GM21423 (cell line): Measurements from ENCODE around the gene NRXN2.

Experiments used
- ATAC-seq: cut with Tn5 transposase; IDR thresholded peaks from one replicate; pipeline ENCODE4 v1.9.1; 2021; ENCODE audit warnings: mild to moderate bottlenecking, moderate library complexity; ENCODE audit not compliant: unreplicated experiment

Gene NRXN2

DNA sequence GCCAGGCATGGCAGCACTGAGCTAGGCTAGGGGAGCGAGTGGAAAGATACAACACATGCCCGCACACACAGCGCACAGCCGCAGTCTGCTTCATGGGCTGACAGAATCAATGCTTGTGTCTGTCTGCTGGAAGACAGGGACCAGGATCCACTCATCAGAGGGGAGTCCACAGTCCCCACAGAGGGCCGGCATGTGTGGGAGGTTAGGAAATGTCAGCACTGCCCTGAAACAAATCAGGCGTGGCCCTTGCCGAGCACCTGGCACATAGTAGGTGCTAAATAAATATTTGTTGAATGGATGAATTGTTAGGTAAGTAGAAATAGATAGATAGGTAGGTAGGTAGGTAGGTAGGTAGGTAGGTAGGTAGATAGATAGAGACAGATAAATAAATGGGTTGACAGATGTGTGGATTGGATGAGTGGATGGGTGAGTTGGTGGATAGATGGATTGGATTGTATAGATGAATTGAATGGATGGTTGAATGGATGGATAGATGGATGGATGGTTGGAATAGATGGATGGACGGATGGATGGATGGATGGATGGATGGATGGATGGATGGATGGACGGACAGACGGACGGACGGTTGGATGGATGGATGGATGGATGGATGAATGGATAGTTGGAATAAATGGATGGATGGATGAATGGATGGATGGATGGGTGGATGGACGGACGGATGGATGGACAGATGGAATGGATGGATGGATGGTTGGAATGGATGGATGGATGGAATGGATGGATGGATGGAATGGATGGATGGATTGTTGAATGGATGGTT is 128.6 kb downstream of the NRXN2 start:
- no peak for ATAC-seq

DNA sequence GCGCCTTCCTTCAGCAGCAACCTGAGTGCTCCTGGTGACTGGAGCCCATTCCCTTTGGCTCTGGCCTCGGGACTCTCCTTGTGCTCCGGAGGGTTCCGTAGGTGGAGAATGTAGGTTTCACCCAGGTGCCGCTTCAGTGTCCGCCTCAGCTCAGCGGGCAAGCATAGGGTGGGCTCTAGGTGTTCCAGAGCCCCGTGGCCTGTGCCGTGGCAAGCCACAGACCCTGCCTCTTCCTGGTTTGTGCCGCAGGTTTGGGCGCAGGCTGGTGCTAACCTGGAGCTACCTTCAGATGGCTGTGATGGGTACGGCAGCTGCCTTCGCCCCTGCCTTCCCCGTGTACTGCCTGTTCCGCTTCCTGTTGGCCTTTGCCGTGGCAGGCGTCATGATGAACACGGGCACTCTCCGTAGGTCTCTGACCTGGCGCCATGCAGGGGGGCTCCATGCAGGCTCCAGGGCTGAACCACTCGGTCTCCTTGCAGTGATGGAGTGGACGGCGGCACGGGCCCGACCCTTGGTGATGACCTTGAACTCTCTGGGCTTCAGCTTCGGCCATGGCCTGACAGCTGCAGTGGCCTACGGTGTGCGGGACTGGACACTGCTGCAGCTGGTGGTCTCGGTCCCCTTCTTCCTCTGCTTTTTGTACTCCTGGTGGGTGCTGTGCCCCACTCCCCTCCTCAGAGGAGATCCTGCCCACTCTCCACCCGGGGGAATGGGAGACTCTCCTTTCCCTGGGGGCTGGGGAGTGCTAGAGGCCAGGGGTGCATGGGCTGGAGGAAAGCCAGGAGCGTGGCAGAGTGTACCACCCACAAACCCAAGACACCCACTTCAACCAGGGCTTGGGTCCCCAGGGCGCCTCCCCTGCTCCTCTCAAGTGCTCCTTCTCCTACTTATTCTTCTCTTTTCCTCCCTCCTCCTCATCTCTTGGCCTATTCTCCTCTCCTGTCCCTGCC is 129.6 kb downstream of the NRXN2 start:
- no peak for ATAC-seq

DNA sequence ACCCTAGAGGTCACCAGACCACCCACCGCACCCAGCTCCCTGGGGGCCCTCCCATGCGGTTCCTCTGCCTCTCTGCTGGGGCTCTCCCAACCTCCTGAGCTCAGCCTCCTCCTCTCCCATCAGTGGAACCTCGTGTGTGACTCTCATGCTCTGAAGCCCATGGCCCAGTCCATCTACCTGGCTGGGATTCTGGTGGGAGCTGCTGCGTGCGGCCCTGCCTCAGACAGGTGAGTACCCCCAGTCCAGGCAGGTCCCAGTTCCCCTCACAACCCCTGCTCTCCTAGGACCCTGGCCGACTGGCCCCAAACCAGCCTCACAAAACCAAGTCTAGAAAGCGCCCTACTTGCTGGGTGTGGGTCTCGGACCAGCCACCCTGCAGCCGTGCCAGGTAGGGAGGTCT is 130.3 kb downstream of the NRXN2 start:
- ATAC-seq: no peak

DNA sequence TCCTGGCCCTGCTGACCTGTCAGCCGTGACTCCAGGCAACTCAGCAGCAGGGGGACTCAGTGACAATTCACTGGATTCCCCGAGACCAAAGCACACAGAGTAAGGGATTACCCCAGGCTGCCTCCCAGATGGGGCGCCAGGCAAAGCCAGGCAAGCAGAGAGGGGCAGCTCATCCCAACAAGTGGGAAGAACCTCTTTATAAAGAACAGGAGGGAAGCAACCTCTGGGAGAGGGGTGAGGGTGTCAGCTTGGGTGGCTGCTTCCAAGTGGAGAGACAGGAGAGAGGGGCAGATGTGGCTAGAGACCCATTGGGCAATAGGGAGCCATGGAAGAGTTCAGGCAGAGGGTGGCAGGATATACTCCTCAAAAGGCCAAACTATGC is 130.8 kb downstream of the NRXN2 start:
- no peak for ATAC-seq

DNA sequence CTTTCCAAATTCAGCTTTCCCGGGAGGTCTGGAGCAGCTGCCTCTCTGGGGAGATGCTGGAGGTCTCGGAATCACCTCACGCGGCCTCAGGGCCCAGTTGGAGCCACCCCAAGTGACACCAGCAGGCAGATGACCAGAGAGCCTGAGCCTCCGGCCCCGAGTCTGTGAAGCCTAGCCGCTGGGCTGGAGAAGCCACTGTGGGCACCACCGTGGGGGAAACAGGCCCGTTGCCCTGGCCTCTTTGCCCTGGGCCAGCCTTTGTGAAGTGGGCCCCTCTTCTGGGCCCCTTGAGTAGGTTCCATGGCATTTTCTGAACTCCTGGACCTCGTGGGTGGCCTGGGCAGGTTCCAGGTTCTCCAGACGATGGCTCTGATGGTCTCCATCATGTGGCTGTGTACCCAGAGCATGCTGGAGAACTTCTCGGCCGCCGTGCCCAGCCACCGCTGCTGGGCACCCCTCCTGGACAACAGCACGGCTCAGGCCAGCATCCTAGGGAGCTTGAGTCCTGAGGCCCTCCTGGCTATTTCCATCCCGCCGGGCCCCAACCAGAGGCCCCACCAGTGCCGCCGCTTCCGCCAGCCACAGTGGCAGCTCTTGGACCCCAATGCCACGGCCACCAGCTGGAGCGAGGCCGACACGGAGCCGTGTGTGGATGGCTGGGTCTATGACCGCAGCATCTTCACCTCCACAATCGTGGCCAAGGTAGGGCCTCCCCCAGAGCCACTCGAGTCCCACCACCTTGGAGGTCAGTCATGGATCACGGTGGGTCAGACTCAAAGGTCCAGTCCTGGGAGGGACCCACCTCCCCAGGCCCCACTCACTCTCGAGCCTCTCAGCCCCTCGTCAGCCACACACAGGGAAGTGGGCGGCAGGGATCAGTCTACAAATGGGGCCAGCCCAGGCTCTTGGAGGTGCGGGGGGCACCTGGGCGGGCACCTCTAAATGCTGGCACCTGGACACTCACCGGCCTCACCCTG is 131.5 kb downstream of the NRXN2 start:
- ATAC-seq: no peak

DNA sequence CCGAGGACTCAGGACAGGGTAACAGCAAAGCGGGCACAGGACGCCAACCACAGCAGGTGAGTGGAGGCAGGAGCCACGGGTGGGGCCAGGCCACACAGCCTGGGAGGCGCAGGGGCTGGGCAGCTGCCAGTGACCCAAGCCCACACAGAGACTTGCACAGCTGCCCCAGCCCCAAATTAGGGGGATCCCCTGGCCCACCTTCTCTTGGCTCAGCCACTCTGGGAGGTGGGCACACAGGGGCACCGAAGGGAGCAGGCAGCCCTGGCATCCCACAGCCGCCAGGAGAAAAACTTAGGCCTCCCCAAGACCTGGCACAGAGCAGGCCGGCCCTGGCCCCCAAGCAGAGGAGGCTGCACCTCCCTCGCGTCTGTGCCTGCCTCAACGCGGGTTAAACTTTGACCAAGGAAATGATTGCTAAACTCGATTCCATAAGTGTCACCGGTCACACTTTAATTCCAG is 132.2 kb downstream of the NRXN2 start, which contains the start of gene SLC22A12:
Gene SLC22A12, plus strand, starts transcription at position 458 of the 459 bp plus-strand sequence. CDS start 337 bp downstream, outside the sequence.
- no peak for ATAC-seq

DNA sequence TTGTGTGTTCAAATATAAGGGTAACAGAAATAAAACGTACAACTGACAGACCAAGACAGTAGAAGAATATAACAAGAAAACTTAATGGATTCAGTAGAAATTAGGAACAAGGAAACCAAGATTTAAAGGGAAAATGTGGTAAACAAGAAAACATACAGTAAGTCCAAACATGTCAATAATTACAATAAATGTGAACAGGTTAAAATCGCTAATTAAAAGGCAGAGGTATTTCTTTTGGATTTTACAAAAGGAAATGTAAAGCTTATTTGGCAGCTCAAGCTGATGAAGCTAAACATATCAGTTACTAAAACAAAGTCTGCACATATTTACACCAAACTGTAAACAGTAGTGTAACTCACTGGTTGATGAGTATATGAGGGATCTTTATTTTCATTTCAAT is 134.3 kb downstream of the NRXN2 start:
- ATAC-seq: no peak

DNA sequence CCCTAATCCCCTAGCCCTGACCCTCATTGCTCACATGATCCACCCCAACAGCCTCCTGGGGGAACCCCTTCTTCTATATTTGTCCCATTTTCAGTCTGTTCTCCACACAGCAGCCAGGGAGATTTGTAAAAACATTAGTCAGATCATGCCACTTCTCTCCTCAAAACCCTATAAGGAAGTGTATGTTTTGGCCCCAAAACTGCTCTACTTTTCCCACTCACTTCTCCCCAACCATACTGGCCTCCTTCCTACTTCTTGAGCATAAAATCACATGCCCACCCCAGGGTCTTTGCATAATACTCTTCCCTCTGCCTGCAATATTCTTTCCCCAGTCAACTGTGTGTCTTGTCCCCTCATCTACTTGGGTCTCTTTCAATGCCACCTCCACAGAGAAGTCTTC is 136.6 kb downstream of the NRXN2 start:
- ATAC-seq: no peak

DNA sequence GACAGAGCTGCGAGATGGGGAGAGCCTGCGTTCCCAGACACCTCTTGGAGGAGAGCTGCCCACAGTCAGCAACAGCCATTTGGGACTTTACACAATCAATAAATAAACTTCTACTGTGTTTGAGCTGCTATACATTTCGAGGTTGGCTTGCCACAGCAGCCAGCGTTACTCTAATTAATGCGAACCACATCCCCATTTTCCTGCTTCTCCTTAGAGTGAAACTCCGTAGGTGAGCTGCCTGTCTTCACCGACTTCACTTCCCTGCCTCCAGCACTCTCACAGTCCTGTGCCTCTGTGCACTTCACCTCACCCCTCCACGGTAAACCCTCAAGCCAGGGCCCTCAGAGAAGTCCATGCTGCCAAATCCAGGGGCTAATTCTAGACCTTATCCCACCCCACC is 137.8 kb downstream of the NRXN2 start:
- no peak for ATAC-seq

DNA sequence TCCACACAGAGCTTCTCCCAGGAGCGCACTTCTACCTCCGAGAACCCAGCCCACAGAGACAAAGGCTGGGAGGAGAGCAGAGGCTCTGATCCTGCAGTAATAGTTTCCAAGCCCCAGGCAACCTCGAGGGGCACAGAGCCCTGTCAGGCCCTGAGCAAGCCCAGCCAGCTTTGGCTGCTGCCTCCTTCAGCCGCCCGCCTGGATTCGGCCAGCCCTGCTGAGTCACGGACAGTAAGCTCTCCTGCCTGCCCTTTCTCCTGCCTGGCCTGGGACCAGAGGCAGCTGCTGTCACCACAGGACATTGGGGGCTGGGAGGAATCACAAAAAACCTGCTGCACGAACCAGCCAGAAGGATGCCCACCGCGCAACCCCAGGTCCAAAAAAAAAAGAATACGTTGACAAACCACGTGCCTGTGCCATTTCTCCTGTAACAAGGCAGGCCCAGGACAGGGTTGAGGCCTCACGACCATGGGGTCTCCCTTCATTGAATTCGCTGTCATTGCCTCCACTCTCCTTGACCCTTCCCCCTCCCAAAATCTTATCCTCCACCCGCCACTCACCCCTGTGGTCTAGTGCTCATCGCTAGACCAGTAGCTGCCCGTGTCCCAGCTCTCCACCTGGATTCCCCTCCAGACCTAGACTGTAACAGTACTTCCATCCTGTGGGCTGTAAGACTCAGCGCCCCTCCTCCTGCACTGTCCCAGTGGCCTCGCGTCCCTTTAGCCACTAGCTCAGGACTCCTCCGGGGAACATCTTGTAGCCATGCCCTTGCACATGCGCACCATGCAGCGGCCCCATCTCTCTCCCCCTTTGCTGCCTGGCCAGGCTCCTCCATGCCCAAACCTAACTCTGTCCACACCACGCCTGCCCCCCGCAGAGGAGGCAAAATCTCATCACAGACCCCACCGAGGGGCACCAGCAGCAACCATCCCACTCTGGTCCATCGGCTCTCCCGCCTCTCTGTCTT is 139.4 kb downstream of the NRXN2 start:
- ATAC-seq: no peak

DNA sequence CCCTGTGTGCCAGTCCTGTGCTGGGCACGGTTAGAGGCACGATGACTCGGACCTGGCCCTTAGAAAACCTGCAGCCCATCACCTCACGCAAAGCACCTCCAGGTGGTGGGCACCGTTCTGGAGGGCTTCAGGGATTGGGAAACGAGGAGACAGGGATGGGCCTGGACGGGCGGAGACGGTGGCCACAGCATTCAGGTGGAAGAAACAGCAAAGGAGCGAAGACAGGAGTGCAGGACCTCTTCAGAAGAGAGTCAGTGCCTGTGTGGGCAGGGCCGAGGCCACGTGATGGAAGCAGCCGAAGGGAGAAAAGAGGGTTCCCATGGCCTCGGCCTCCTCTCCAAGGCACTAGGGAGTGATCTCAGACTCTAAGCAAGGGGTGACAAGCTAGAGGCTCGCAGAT is 140.1 kb downstream of the NRXN2 start:
- no peak for ATAC-seq

DNA sequence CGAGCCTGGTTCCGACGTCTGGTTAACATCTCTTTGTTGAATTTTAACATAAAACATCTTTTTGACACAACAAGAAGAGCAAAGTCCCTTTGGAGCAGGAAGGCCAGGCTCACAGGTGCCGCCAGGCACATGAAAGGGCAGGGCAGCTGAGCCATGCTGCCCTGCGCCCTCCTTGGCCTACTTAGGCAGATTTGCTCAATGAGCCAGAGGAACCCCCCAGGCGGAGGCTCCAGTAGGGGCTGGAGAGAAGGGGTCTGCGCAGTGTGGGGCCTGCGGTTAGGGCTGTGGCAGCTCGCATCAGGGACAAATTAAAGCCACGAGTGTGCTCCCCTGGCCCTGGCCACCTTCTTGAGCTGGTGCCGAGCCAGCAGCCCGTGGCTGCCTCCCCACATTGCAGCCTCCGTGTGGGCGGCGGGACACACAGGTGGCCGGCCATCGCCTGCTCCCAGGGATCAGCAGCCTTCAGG is 141.9 kb downstream of the NRXN2 start:
- ATAC-seq: no peak

DNA sequence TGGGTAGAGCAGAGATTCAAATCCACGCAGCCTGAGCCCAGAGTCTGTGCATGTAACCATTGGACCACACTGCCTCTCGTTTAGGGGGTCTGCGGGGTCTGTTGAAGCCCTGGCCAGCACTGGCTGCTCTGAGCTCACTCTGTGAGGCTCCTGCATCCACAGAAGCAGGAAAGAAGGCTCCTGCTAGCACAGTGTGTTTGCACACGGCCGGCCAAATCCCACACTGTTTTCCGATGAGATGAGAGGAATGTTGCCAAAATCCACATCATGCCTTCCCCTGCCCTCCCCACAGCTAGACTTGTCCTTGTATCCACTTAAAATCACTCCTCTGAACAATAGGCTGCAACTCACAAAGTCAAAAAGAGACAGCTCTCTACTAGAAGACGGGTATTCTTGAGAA is 142.6 kb downstream of the NRXN2 start:
- ATAC-seq: no peak

DNA sequence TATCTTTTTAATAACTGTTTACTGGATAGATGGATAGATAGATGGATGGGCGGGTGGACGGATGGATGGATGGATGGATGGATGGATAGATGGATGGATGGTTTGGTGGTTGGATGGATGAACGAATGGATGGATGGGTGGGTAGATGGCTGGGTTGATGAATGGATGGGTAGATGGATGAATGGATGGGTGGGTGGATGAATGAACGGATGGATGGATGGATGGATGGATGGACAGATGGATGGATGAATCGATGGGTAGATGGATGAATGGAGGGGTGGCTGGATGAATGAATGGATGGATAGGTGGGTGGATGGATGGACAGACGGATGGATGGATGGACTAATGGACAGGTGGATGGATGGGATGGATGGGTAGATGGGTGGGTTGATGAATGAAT is 145.8 kb downstream of the NRXN2 start:
- ATAC-seq: no peak

DNA sequence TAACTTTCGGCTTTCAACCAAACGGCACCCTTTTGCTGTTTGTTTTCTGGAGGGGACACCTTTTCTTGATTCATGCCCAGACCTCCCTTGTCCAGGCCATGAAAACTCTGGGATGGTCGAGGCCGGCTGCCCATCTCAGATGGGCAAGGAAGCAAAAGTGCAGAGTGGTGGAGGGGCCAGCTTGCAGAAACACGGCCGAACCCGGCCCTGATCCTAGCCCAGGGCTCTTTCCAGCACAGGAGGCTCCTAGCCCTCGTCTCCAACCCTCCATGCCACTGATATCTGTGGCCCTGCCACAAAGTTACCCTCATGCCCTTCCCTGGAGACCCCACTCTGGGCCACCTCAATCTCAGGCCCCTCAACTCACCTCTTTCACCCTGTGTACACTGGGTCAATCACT is 150.9 kb downstream of the NRXN2 start:
- ATAC-seq: no peak

DNA sequence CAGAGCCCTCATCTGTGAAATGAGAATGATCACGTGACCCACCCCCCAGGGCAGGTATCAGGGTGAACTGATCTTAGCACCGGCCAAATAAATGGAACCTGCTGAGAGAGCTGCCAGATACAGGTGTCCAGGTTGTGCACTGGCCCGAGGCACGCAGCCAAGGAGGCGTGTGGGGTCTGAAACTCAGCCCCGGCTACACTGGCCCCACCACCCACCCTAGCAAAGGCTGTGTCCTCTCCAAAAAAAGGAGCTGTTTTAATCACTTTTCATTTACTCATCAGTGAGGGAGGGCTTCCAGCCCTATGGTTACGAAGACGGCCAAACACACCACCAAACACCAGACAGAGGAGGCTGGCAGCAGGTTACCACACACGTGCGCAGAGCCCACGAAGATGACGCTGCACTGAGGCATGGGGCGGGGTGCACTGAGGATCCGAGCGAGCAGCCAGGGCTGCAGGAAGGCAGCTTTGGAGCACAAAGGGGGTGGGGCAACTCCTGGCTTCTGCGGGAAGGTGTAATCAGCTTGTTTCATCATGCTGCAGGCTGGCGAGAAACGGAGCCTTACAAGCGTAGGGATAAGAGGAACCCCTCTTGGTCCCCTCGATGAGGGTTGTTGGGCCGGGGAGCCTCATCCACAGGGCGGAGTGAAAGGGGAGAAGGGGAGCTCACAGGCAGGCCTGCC is 151.4 kb downstream of the NRXN2 start:
- no peak for ATAC-seq

DNA sequence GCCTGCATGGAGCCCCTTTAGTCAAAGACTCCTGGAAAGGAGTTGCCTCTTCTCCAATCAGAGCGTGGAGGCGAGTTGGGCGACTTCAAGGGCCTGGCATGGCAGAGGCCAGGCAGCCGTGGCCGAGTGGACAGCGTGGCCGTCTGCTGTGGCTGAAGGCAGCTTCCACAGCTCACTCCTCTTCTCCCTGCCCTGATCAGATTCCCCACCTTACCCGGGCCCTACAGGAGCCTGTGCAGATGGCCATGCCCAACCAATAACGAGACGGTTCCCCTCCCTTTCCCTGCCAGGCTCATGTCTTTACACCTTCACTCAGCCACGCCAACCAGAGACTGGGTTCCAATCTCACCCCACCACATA is 152.0 kb downstream of the NRXN2 start:
- no peak for ATAC-seq

DNA sequence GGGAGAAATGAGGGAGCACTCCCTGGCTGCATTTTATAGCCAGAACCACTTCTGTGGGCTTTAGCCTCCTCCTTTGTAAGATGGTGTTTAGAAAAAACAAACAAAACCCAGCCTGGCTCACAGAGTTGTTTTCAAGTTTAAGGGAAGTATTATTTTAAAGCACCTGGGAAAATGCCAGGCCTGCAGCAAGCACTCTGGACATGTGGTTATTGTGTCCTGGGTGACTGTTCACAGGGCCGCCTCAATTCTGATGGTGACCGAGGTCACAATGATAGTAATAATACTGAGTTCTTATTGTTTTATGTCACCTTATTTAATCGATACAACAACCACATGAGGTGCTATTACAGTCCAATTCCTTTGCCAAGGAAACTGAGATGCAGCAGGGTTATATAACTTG is 152.7 kb downstream of the NRXN2 start:
- ATAC-seq: no peak
